B cell (primary cell): ENCODE measurements around the gene ABI2. TPM values are rescaled to one million over a fixed set of nuclear protein-coding genes. Genes with fewer than 3 reads are reported as not detected.

Experiments
- ATAC-seq: fragments of 200-7000 bp; cut with Tn5 transposase; one replicate; pipeline ENCODE4 v1.10.0; 2021; ENCODE audit warnings: low read depth, mild to moderate bottlenecking, moderate number of reproducible peaks, moderate library complexity
- CTCF ChIA-PET: fragments of 350-600 bp; sonication (Branson Sonifier 250); formaldehyde crosslinking; loops from one replicate; lab custom pipeline; 2021; ENCODE audit warnings: antibody characterized with exemption, inconsistent platforms; lab: Charles Lee
- POLR2A ChIA-PET: fragments of 350-600 bp; sonication (Branson Sonifier 250); formaldehyde crosslinking; loops from one replicate; lab custom pipeline; 2021; ENCODE audit warnings: antibody characterized with exemption; lab: Charles Lee
- DNase-seq: peaks from one replicate; pipeline ENCODE4 v3.0.0; 2013
- H2AFZ ChIP-seq: 2 replicates; pipeline ENCODE4 v1.6.1; 2012; ENCODE audit warnings: mild to moderate bottlenecking, low read depth, low read length; ENCODE audit not compliant: insufficient read depth, poor library complexity, severe bottlenecking
- H3K27ac ChIP-seq, 2 donors: 1 replicate in 1 of 2; 2 replicates in 1 of 2; pipeline ENCODE4 v1.5.1; 2012 to 2013; ENCODE audit warnings: low read length in 2 of 2, mild to moderate bottlenecking in 2 of 2, moderate library complexity in 1 of 2
- H3K27me3 ChIP-seq, 4 experiments: fragments of 200-600 bp in 1 of 4; sonication (generic) in 1 of 4; replicated peaks in 1 of 4; 1 replicate in 2 of 4; 2 replicates in 2 of 4; pipeline versions ENCODE4 v1.6.1 to v1.7.0; 2013 to 2016; ENCODE audit warnings: low read length in 3 of 4, mild to moderate bottlenecking in 2 of 4, mixed read lengths in 1 of 4, moderate library complexity in 1 of 4; ENCODE audit not compliant: insufficient read depth in 4 of 4, control insufficient read depth in 3 of 4; ENCODE audit errors: control extremely low read depth in 1 of 4
- H3K36me3 ChIP-seq, 2 experiments: replicated peaks in 1 of 2; 1 replicate in 1 of 2; 2 replicates in 1 of 2; pipeline versions ENCODE4 v1.6.1 to v1.7.1; 2013; ENCODE audit warnings: low read length in 1 of 2; ENCODE audit not compliant: insufficient read depth in 2 of 2, control insufficient read depth in 1 of 2; ENCODE audit errors: control extremely low read depth in 1 of 2, extremely low read depth in 1 of 2
- H3K4me1 ChIP-seq, 2 donors: fragments of 200-600 bp in 1 of 2; sonication (generic) in 1 of 2; 1 replicate in 1 of 2; 2 replicates in 1 of 2; pipeline versions ENCODE4 v1.5.1 to v1.6.1; 2013 to 2017; ENCODE audit warnings: low read length in 2 of 2; ENCODE audit not compliant: control insufficient read depth in 2 of 2, insufficient read depth in 2 of 2
- H3K4me2 ChIP-seq: replicated peaks from 2 replicates; pipeline ENCODE3; 2012; ENCODE audit warnings: mild to moderate bottlenecking, low read depth, low read length; ENCODE audit not compliant: poor library complexity, severe bottlenecking
- H3K4me3 ChIP-seq, 5 experiments: fragments of 200-600 bp in 1 of 5; sonication (generic) in 1 of 5; 1 replicate in 3 of 5; 2 replicates in 2 of 5; pipeline versions ENCODE4 v1.5.1 to v1.7.0; 2011 to 2016; ENCODE audit warnings: low read length in 4 of 5, mild to moderate bottlenecking in 4 of 5, low read depth in 2 of 5, control low read depth in 1 of 5, moderate library complexity in 1 of 5; ENCODE audit not compliant: insufficient read depth in 1 of 5; ENCODE audit errors: control extremely low read depth in 1 of 5, extremely low read depth in 1 of 5
- H3K79me2 ChIP-seq: fragments of 200-600 bp; sonication (generic); one replicate; pipeline ENCODE4 v1.6.0; 2016; ENCODE audit warnings: low read length; ENCODE audit not compliant: control insufficient read depth, insufficient read depth
- H3K9ac ChIP-seq: fragments of 200-600 bp; sonication (generic); 2 replicates; pipeline ENCODE4 v1.6.1; 2017; ENCODE audit warnings: mild to moderate bottlenecking, low read length, moderate library complexity
- H3K9me3 ChIP-seq, 3 donors: one replicate each; pipeline versions ENCODE4 v1.6.1 to v1.7.1; 2013; ENCODE audit warnings: low read length in 2 of 3; ENCODE audit not compliant: control insufficient read depth in 2 of 3, insufficient read depth in 1 of 3; ENCODE audit errors: control extremely low read depth in 1 of 3
- H4K20me1 ChIP-seq: 2 replicates; pipeline ENCODE4 v1.6.0; 2012; ENCODE audit warnings: mild to moderate bottlenecking, low read length; ENCODE audit not compliant: insufficient read depth, control insufficient read depth, poor library complexity, severe bottlenecking
- H3K27ac Mint-ChIP-seq: one replicate; pipeline ENCODE4 v1.8.0; 2021; ENCODE audit warnings: mixed read lengths
- H3K27me3 Mint-ChIP-seq: one replicate; pipeline ENCODE4 v1.8.0; 2021; ENCODE audit warnings: mixed read lengths
- H3K4me1 Mint-ChIP-seq: one replicate; pipeline ENCODE4 v1.8.0; 2021; ENCODE audit warnings: mixed read lengths
- H3K4me3 Mint-ChIP-seq: one replicate; pipeline ENCODE4 v1.8.0; 2021; ENCODE audit warnings: mixed read lengths
- H3K9me3 Mint-ChIP-seq: one replicate; pipeline ENCODE4 v1.8.0; 2022; ENCODE audit warnings: mixed read lengths; ENCODE audit not compliant: insufficient read depth
- EZH2 ChIP-seq: IDR thresholded peaks from 2 replicates; pipeline ENCODE4 v1.6.1; 2012; ENCODE audit warnings: borderline replicate concordance, low read depth, mild to moderate bottlenecking, moderate library complexity, low read length; ENCODE audit not compliant: insufficient read depth, poor library complexity, severe bottlenecking
- WGBS: methylation state at CpG from one replicate; pipeline ENCODE4 v1.1.5; 2013; ENCODE audit warnings: missing lambda C conversion rate; ENCODE audit not compliant: insufficient coverage; 5-methylcytosine and 5-hydroxymethylcytosine counted together
- intact Hi-C: fragments of 100-400 bp; cut with micrococcal nuclease; formaldehyde crosslinking; loops from one replicate; pipeline ENCODE4 v1.10.0; 2022
- polyA plus RNA-seq: library from polyadenylated mRNA; depleted of rRNA; stranded (reverse); fragments of >200 nt; gene quantifications from 2 replicates; pipeline ENCODE4 v1.2.3, GENCODE V29; 2012
- total RNA-seq, 2 donors: library from RNA; stranded (reverse); fragments of 120-200 nt in 1 of 2; gene quantifications; 1 replicate in 1 of 2; 2 replicates in 1 of 2; pipeline versions ENCODE4 v1.2.3 to v1.2.4, GENCODE V29; 2013 to 2022
- TF ChIP-seq, protein P1 (sequence below): fragments of 200-600 bp; IDR thresholded peaks from one replicate; pipeline ENCODE4 v1.8.0; 2022; ENCODE audit warnings: antibody characterized with exemption, mild to moderate bottlenecking

ABI2 gene
- total and polyA plus RNA-seq, 2 donors (not counting 1 experiment from before 2014, with no cell fraction given) = 6.8 to 32.7 TPM

DNA sequence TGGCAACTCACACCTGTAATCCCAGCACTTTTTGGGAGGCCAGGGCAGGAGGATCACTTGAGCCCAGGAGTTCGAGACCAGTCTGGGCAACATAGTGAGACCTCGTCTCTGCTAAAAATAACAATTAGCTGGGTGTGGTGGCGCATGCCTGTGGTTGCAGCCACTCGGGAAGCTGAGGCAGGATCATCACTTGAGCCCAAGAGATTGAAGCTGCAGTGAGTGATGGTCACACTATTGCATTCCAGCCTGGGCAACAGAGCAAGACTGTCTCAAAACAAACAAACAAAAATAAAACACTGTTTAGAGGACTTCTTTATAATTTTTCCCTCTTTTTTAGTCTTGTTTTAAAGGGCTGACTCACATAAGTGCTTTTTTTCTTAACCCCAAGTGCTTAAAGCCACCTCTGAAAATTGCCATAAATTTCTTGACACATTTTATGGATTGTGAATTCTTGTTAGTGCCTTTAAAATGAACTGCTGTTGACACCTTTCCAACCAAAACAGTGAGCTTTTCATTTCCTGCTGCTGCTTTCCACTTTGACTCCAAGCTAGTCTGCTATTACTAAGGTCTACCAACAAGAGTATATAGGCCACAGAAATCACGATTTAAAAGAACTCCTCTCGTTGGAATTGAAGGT is 47.6 kb upstream of the ABI2 start:
- Histone ChIP-seq H3K27ac (no peak overlapping the region), H3K9ac (no peak overlapping the region), H3K4me3 (no peak overlapping the region), H3K4me1 (no peaks in the 10 kb centered on the region), H3K9me3 (no peaks in the 10 kb centered on the region), H2AFZ (no peak overlapping the region), H3K79me2 (no peaks in the 10 kb centered on the region), H3K4me2 (no peak overlapping the region), H4K20me1 (no peaks in the 10 kb centered on the region), H3K36me3 (peaks cover 12 to 62% of the 10 kb centered on the region in 2 experiments), H3K27me3 (no peaks in the 10 kb centered on the region)
- ChIA-PET POLR2A (no interaction called here), CTCF (no interaction called here)
- H3K4me1 Mint-ChIP-seq = no peaks in the 10 kb centered on the region
- H3K9me3 Mint-ChIP-seq = no peaks in the 10 kb centered on the region
- no peaks in the 10 kb centered on the region for H3K27me3 Mint-ChIP-seq
- DNase-seq (no peak), ATAC-seq (no peak)
- no peak overlapping the region for H3K4me3 Mint-ChIP-seq
- 87% methylated on average over 3 of the region's 6 CpGs for WGBS
- no peak for TF ChIP-seq EZH2
- no peak overlapping the region for H3K27ac Mint-ChIP-seq
- intact Hi-C loops = no loop called here

DNA sequence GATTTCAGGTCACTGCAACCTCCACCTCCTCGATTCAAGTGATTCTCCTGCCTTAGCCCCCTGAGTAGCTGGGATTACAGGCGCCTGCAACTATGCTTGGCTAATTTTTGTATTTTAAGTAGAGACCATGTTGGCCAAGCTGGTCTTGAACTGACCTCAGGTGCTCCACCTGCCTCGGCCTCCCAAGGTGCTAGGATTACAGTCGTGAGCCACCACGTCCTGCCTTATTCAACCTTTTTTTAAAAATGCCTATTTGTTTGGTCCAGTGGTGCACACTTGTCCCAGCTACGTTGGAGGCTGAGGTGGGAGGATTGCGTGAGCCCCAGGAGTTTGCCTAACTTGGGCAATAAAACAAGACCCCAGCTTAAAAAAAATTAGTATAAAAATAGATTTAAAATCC is 46.1 kb upstream of the ABI2 start:
- H3K4me3 Mint-ChIP-seq = no peak overlapping the region
- Histone ChIP-seq H3K36me3 (peaks cover 12 to 71% of the 10 kb centered on the region in 2 experiments), H3K79me2 (no peaks in the 10 kb centered on the region), H3K9ac (no peak overlapping the region), H3K4me1 (no peaks in the 10 kb centered on the region), H2AFZ (no peak overlapping the region), H4K20me1 (no peaks in the 10 kb centered on the region), H3K27me3 (no peaks in the 10 kb centered on the region), H3K4me2 (no peak overlapping the region), H3K4me3 (no peak overlapping the region), H3K9me3 (no peaks in the 10 kb centered on the region), H3K27ac (no peak overlapping the region)
- DNase-seq (no peak), ATAC-seq (no peak)
- H3K27ac Mint-ChIP-seq = no peak overlapping the region
- POLR2A ChIA-PET = no interaction called here
- intact Hi-C loops = no loop called here
- no peak for TF ChIP-seq EZH2
- TF ChIP-seq, protein P1, sequence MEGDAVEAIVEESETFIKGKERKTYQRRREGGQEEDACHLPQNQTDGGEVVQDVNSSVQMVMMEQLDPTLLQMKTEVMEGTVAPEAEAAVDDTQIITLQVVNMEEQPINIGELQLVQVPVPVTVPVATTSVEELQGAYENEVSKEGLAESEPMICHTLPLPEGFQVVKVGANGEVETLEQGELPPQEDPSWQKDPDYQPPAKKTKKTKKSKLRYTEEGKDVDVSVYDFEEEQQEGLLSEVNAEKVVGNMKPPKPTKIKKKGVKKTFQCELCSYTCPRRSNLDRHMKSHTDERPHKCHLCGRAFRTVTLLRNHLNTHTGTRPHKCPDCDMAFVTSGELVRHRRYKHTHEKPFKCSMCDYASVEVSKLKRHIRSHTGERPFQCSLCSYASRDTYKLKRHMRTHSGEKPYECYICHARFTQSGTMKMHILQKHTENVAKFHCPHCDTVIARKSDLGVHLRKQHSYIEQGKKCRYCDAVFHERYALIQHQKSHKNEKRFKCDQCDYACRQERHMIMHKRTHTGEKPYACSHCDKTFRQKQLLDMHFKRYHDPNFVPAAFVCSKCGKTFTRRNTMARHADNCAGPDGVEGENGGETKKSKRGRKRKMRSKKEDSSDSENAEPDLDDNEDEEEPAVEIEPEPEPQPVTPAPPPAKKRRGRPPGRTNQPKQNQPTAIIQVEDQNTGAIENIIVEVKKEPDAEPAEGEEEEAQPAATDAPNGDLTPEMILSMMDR = no peak
- H3K4me1 Mint-ChIP-seq = no peaks in the 10 kb centered on the region
- CTCF ChIA-PET = interaction anchor here (0.6 to 1.3 kb wide), 4 partner anchors 46 to 246 kb away, joined by 3 to 4 read pairs (median 4); partner anchors contain the start of gene ABI2
- H3K27me3 Mint-ChIP-seq = no peaks in the 10 kb centered on the region
- no peaks in the 10 kb centered on the region for H3K9me3 Mint-ChIP-seq
- WGBS = 86% methylated on average over 1 of the region's 7 CpGs
